ENCODE results near the gene LRRC17. TPM values are rescaled to one million over a fixed set of nuclear protein-coding genes. Genes with fewer than 3 reads are reported as not detected.

Gene LRRC17
- total RNA-seq, 1 experiment from 2014 or later: not detected

DNA sequence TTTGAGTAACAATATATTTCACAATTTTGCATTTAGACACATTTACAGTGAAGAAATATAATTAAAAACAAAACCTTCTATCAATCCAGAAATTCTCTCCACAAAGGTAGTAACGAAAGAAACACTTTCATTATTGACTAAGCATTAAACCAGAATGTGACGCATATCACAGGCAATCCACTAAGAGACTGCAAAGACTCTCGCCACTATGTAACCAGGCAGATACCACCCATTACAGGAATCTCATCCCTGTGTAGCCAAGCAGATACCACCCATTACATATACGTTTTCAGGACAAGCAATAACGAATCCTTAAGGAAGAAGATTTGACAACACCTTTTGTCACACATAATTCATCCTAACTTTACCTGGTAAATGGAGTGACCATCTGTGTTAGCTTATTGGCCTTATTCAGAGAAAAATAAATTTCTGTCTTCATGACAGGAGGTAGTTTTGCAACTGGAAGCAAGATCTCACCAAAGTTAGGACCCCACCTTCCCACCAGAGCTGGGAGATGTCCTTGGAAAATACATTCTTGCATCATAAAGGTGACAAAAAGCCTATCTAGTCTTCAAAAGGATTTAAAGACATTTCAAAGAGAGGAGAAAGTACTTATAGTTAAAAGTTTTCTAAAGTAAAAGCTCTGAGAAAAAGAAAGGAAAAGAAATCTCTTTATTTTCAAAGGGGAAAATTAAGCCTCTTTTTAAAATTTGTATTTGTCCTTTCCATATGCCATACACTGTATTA, 30.8 kb downstream of the LRRC17 start:
- Histone ChIP-seq H3K4me2 (no peak overlapping the region), H4K20me1 (ENCODE audit: insufficient read depth) (no peaks in the 10 kb centered on the region), H2AFZ (no peak overlapping the region), H3K9me3 (ENCODE audit: insufficient read depth, low read depth) (no peaks in the 10 kb centered on the region), H3K9me2 (ENCODE audit: insufficient read depth) (no peaks in the 10 kb centered on the region), H3K4me1 (replicated peaks; ENCODE audit: insufficient read depth) (no peaks in the 10 kb centered on the region), H3K79me2 (ENCODE audit: low read depth) (no peaks in the 10 kb centered on the region), H3K27me3 (ENCODE audit: insufficient read depth, low read depth) (no peaks in the 10 kb centered on the region), H3K27ac (no peak overlapping the region), H3F3A (ENCODE audit: insufficient read depth, low read depth) (no peaks in the 10 kb centered on the region), H3K36me3 (ENCODE audit: low read depth) (no peaks in the 10 kb centered on the region), H3K4me3 (no peak overlapping the region)
- BruUV-seq (replicated peaks): no TSS peak
- TF ChIP-seq, protein P1, sequence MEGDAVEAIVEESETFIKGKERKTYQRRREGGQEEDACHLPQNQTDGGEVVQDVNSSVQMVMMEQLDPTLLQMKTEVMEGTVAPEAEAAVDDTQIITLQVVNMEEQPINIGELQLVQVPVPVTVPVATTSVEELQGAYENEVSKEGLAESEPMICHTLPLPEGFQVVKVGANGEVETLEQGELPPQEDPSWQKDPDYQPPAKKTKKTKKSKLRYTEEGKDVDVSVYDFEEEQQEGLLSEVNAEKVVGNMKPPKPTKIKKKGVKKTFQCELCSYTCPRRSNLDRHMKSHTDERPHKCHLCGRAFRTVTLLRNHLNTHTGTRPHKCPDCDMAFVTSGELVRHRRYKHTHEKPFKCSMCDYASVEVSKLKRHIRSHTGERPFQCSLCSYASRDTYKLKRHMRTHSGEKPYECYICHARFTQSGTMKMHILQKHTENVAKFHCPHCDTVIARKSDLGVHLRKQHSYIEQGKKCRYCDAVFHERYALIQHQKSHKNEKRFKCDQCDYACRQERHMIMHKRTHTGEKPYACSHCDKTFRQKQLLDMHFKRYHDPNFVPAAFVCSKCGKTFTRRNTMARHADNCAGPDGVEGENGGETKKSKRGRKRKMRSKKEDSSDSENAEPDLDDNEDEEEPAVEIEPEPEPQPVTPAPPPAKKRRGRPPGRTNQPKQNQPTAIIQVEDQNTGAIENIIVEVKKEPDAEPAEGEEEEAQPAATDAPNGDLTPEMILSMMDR (conservative IDR thresholded peaks at IDR 0.05): no peak
- TF ChIP-seq EZH2 (IDR thresholded peaks at IDR 0.05; ENCODE audit: low read depth): no peak
- ChIA-PET CTCF (no interaction called here), POLR2A (ENCODE audit: unreplicated experiment) (no interaction called here)
- DNase-seq: no peak
- intact Hi-C loops (cut with micrococcal nuclease; ENCODE audit: unreplicated experiment): no loop called here

DNA sequence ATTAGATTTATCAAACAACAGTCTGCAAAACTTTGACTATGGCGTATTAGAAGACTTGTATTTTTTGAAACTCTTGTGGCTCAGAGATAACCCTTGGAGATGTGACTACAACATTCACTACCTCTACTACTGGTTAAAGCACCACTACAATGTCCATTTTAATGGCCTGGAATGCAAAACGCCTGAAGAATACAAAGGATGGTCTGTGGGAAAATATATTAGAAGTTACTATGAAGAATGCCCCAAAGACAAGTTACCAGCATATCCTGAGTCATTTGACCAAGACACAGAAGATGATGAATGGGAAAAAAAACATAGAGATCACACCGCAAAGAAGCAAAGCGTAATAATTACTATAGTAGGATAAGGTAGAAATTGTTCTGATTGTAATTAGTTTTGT, 31.4 kb downstream of the LRRC17 start:
- no peak for DNase-seq
- Histone ChIP-seq H3K4me1 (replicated peaks; ENCODE audit: insufficient read depth) (no peaks in the 10 kb centered on the region), H3K9me2 (ENCODE audit: insufficient read depth) (no peaks in the 10 kb centered on the region), H3K27me3 (ENCODE audit: insufficient read depth, low read depth) (no peaks in the 10 kb centered on the region), H2AFZ (no peak overlapping the region), H3K4me3 (no peak overlapping the region), H3K27ac (no peak overlapping the region), H3K36me3 (ENCODE audit: low read depth) (no peaks in the 10 kb centered on the region), H3K4me2 (no peak overlapping the region), H3F3A (ENCODE audit: insufficient read depth, low read depth) (no peaks in the 10 kb centered on the region), H4K20me1 (ENCODE audit: insufficient read depth) (no peaks in the 10 kb centered on the region), H3K79me2 (ENCODE audit: low read depth) (no peaks in the 10 kb centered on the region), H3K9me3 (ENCODE audit: insufficient read depth, low read depth) (no peaks in the 10 kb centered on the region; the same call in 1 of the 2 replicates)
- POLR2A ChIA-PET (ENCODE audit: unreplicated experiment): no interaction called here
- no TSS peak for BruUV-seq (replicated peaks)
- CTCF ChIA-PET: no interaction called here
- intact Hi-C loops (cut with micrococcal nuclease; ENCODE audit: unreplicated experiment): no loop called here
- TF ChIP-seq EZH2 (IDR thresholded peaks at IDR 0.05; ENCODE audit: low read depth): no peak
- TF ChIP-seq, protein P1 (conservative IDR thresholded peaks at IDR 0.05): no peak

DNA sequence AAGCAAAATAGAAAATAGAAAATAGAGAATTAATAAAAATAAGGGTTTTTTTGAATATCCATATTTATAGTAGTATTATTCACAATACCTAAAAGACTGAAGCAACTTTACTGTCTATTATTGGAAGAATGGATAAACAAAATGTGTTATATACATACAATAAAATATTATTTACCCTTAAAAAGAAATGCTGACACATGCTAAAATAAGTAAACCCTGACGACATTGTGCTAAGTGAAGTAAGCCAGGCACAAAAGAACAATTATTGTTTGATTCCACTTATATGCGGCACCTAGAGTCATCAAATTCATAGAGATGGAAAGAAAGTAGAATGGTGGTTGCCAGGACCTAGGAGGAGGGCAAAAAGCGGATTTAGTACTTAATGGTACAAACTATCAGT, 39.0 kb downstream of the LRRC17 start:
- Histone ChIP-seq H4K20me1 (ENCODE audit: insufficient read depth) (no peaks in the 10 kb centered on the region), H3K79me2 (ENCODE audit: low read depth) (no peaks in the 10 kb centered on the region), H3K9me3 (ENCODE audit: insufficient read depth, low read depth) (no peaks in the 10 kb centered on the region; the same call in 1 of the 2 replicates), H3K9me2 (ENCODE audit: insufficient read depth) (no peaks in the 10 kb centered on the region), H3K27ac (no peak overlapping the region), H3K27me3 (ENCODE audit: insufficient read depth, low read depth) (no peaks in the 10 kb centered on the region), H3K4me3 (no peak overlapping the region), H3F3A (ENCODE audit: insufficient read depth, low read depth) (no peaks in the 10 kb centered on the region), H3K4me2 (no peak overlapping the region), H3K4me1 (replicated peaks; ENCODE audit: insufficient read depth) (no peaks in the 10 kb centered on the region), H3K36me3 (ENCODE audit: low read depth) (no peaks in the 10 kb centered on the region), H2AFZ (no peak overlapping the region)
- TF ChIP-seq, protein P1 (conservative IDR thresholded peaks at IDR 0.05): no peak
- no peak for TF ChIP-seq EZH2 (IDR thresholded peaks at IDR 0.05; ENCODE audit: low read depth)
- ChIA-PET CTCF (no interaction called here), POLR2A (ENCODE audit: unreplicated experiment) (interaction anchor here (0.7 kb wide), 1 partner anchor 21 kb away, joined by 4 read pairs; no protein-coding TSS in a partner anchor)
- intact Hi-C loops (cut with micrococcal nuclease; ENCODE audit: unreplicated experiment): no loop called here
- DNase-seq: no peak
- BruUV-seq (replicated peaks): no TSS peak
